ENCODE data around the gene LRRC36.

Gene LRRC36, protein sequence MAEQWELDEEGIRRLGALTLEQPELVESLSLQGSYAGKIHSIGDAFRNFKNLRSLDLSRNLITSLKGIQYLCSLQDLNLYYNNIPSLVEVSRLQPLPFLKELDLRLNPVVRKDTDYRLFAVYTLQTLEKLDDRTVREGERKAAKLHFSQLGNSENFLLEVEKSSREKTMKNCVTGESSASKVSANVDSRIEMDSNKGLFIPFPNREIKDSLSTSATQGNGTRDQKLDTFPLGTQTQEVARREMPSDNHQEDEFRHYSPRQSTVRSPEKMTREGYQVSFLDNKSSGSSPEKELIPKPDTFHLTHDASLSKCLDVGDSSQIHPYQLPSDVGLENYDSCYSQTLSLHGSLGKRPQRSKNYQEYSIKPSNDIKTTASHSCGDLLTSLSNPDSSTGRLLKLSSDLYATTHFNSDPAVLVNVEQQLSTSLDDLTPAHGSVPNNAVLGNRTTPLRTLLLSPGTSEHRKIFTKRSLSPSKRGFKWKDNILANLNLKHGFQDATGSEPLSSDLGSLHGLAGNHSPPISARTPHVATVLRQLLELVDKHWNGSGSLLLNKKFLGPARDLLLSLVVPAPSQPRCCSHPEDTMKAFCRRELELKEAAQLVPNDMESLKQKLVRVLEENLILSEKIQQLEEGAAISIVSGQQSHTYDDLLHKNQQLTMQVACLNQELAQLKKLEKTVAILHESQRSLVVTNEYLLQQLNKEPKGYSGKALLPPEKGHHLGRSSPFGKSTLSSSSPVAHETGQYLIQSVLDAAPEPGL

GRCh38 chr16:67326472-67327309 lies at the start of gene LRRC36, which contains the start of gene KCTD19:
Gene LRRC36 (plus strand): TSS chr16:67326815. CDS start chr16:67326863, 48 bp downstream.
Gene KCTD19 (minus strand): TSS chr16:67326741. CDS start chr16:67326707, 34 bp downstream.
- peaks cover 1% of the 10 kb centered on the region for H3K36me3 Mint-ChIP-seq
- peak within 1 kb of the TSS; percentile 82 for H3K4me3 Mint-ChIP-seq
- peaks cover 11% of the 10 kb centered on the region for H3K27me3 Mint-ChIP-seq
- peaks cover 26% of the 10 kb centered on the region for H3K4me1 Mint-ChIP-seq
- H3K9me3 Mint-ChIP-seq: peaks cover 2% of the 10 kb centered on the region
- peak; percentile 13 for ATAC-seq (ENCODE audit: low read depth)
- peak; percentile 26 to 32 for DNase-seq (ENCODE audit: low spot score in 2 of 2)
- peak within 1 kb of the TSS; percentile 73 for H3K27ac Mint-ChIP-seq

GRCh38 chr16:67277294-67277998 lies 49.2 kb upstream of the LRRC36 start:
- no peaks in the 10 kb centered on the region for H3K27me3 Mint-ChIP-seq
- H3K27ac Mint-ChIP-seq: peak overlapping the region; percentile 38
- ATAC-seq (ENCODE audit: low read depth) (no peak), DNase-seq (ENCODE audit: low spot score in 2 of 2) (no peak)
- peaks cover 2% of the 10 kb centered on the region for H3K4me1 Mint-ChIP-seq
- H3K4me3 Mint-ChIP-seq: peak overlapping the region; percentile 69
- H3K36me3 Mint-ChIP-seq: peaks cover 7% of the 10 kb centered on the region
- H3K9me3 Mint-ChIP-seq: no peaks in the 10 kb centered on the region

DNA sequence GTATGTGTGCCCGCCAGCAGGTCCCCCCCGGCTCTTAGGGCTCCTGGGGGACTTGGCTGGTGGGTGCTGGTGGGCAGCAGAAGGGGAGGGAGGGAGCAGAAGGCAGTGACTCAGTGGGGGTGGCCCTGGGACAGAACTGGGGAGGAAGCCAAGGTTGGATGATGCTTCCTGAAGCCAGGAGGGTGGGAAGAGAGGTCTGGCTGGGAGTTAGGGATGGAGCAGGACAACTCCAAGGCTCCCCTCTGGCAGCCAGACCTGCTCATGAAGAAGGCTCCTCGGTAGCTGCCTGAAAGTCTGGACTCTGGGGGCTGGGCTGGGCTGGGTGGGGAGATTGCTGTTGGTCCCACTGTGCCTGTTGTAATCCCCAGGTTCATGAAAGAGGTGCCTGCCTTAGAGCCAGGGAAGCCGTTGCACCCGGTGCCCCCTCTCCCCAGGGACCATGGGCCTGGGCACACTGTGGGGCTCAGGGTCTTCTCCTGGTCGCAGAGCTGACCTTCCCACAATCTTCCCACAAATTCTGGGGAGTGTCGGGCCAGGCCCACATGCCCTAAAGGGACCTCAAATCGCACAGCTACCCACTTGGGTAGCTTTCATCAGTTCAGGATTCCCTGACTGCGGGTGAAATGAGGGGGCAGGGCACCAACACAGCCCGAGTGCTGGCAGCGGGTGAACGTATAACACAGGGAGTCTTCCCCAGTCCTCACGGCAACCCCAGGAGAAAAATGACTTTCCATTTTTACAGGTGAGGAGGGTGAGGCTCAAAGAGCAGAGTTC lies 48.4 kb upstream of the LRRC36 start:
- no peaks in the 10 kb centered on the region for H3K9me3 Mint-ChIP-seq
- DNase-seq (ENCODE audit: low spot score in 2 of 2) (no peak), ATAC-seq (ENCODE audit: low read depth) (no peak)
- peaks cover 2% of the 10 kb centered on the region for H3K4me1 Mint-ChIP-seq
- H3K36me3 Mint-ChIP-seq: peaks cover 7% of the 10 kb centered on the region
- H3K27ac Mint-ChIP-seq: peak overlapping the region; percentile 38
- peak overlapping the region; percentile 78 for H3K4me3 Mint-ChIP-seq
- H3K27me3 Mint-ChIP-seq: no peaks in the 10 kb centered on the region

GRCh38 chr16:67278773-67279295 lies 47.8 kb upstream of the LRRC36 start:
- Mint-ChIP-seq H3K4me1 (peaks cover 2% of the 10 kb centered on the region), H3K27ac (peak overlapping the region; percentile 35), H3K9me3 (no peaks in the 10 kb centered on the region), H3K36me3 (peaks cover 7% of the 10 kb centered on the region), H3K27me3 (no peaks in the 10 kb centered on the region), H3K4me3 (peak overlapping the region; percentile 78)
- ATAC-seq (ENCODE audit: low read depth) (peak; percentile 54), DNase-seq (ENCODE audit: low spot score in 2 of 2) (peak in 1 of 2 donors; percentile 20)

DNA sequence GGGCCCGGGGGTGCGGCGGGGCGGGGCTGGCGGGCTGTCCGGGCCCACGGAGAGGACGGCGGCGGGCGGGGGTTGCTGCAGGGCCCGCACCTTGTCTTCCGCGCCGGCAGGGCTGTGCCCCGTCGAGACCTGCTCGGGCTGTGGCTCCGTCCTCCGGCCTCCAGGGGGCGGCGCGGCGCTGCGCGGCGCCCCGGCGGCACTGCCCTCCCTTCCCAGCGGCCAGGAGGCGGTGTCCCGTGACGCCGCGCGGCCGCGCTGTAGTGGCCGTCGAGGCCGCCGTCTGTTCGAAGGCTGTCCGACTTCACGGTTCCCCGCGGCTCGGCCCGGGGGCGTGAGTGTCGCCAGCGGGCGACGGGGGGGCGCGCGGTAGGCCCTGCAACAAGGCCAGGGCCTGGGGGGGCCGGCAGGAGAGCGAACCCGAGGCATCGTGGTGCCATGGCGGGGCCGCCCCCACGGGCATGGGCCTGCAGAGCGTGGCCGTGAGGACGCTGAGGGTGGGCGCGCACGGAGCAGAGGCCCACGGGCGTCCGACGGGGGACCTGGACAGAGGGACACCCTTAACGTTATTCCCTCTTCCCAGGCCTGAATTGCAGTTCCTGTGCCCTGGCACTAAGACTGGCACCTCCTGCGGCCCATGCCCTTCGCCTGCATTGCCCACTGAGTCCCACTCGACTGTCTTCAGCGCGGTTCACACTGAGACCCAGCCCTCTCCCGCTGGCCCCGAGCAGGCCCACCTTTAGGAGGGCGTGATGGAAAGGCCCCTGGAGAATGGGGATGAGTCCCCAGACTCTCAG lies 47.1 kb upstream of the LRRC36 start, which contains the start of gene PLEKHG4:
Gene PLEKHG4, plus strand, starts transcription at position 237 of the 794 bp plus-strand sequence. Its CDS starts 513 bp downstream, at position 750.
- peak within 1 kb of the TSS; percentile 35 for H3K27ac Mint-ChIP-seq
- peak; percentile 96 for ATAC-seq (ENCODE audit: low read depth)
- peak within 1 kb of the TSS; percentile 78 for H3K4me3 Mint-ChIP-seq
- H3K36me3 Mint-ChIP-seq: peaks cover 7% of the 10 kb centered on the region
- DNase-seq (ENCODE audit: low spot score in 2 of 2): peak; percentile 69 to 71
- no peaks in the 10 kb centered on the region for H3K27me3 Mint-ChIP-seq
- no peaks in the 10 kb centered on the region for H3K9me3 Mint-ChIP-seq
- peaks cover 2% of the 10 kb centered on the region for H3K4me1 Mint-ChIP-seq

DNA sequence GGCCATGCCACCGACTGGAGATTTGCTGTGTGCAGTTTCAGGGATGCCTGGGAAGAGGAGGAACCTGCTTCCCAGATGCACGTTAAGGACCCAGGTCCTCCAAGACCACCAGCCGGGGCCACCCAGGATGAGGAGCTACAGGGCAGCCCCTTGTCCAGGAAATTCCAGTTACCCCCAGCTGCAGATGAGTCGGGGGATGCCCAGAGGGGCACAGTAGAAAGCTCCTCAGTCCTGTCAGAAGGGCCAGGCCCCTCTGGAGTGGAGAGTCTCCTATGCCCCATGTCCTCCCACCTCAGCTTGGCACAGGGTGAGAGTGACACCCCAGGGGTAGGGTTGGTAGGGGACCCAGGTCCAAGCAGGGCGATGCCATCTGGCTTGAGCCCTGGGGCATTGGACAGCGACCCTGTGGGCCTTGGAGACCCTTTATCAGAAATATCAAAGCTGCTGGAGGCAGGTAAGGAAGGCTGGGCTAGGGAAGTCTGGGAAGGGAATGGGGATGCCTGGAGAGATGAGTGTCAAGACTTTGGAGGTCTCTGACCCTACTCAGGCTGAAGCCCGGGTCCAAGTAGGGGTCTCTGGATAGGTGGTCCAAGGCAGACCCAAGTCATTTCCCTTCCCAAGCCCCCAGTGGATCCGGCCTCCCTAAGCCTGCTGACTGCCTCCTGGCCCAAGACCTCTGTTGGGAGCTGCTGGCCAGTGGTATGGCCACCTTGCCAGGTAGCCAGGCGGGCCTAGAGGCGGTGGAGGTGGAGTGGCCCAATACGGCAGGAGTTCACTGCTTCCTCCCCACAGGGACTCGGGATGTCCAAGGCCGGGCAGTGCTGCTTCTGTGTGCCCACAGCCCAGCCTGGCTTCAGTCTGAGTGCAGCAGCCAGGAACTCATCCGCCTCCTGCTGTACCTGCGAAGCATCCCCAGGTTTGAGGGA lies 46.3 kb upstream of the LRRC36 start:
- peaks cover 1% of the 10 kb centered on the region for H3K4me1 Mint-ChIP-seq
- H3K9me3 Mint-ChIP-seq: no peaks in the 10 kb centered on the region
- no peak overlapping the region for H3K27ac Mint-ChIP-seq
- H3K36me3 Mint-ChIP-seq: peaks cover 6% of the 10 kb centered on the region
- peak overlapping the region; percentile 9 for H3K4me3 Mint-ChIP-seq
- ATAC-seq (ENCODE audit: low read depth): no peak
- no peak for DNase-seq (ENCODE audit: low spot score in 2 of 2)
- no peaks in the 10 kb centered on the region for H3K27me3 Mint-ChIP-seq

DNA sequence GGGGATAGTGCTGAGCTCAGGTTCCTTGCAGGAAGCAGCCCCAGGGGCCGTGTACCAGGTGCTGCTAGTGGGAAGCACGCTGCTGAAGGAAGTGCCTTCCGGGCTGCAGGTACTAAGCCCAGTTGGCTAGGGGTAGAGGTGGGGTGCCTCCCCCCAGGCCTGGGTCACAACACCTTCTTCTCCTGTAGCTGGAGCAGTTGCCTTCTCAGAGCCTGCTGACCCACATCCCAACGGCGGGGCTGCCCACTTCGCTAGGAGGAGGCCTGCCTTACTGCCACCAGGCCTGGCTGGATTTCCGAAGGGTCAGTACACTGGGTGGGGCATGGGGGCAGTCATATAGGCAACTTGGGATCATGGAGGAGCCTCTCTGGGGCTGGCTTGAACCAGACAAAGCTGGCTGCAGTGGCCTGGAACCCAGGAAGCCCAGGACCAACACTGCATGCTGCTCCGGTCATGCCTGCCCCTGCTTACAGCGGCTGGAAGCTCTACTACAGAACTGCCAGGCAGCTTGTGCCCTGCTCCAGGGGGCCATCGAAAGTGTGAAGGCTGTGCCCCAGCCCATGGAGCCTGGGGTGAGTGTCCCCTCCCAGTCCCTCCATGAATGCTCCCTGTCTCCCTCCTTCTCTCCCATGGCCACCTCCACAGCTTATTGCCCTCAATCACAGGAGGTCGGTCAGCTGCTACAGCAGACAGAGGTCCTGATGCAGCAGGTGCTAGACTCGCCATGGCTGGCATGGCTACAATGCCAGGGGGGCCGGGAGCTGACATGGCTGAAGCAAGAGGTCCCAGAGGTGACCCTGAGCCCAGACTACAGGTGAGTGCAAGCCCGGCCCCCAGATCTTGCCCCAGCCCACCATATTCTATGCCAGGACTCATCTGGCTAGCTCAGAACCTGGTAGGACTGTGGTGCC lies 44.8 kb upstream of the LRRC36 start:
- Mint-ChIP-seq H3K4me1 (no peaks in the 10 kb centered on the region), H3K9me3 (no peaks in the 10 kb centered on the region), H3K27ac (no peak overlapping the region), H3K27me3 (no peaks in the 10 kb centered on the region), H3K4me3 (no peak overlapping the region), H3K36me3 (no peaks in the 10 kb centered on the region)
- ATAC-seq (ENCODE audit: low read depth): no peak
- DNase-seq (ENCODE audit: low spot score in 2 of 2): no peak

- no peaks in the 10 kb centered on the region for H3K9me3 Mint-ChIP-seq
- H3K4me3 Mint-ChIP-seq: no peak overlapping the region
- no peak for DNase-seq (ENCODE audit: low spot score in 2 of 2)
- H3K36me3 Mint-ChIP-seq: no peaks in the 10 kb centered on the region
- H3K4me1 Mint-ChIP-seq: no peaks in the 10 kb centered on the region
- ATAC-seq (ENCODE audit: low read depth): no peak
- no peaks in the 10 kb centered on the region for H3K27me3 Mint-ChIP-seq
- no peak overlapping the region for H3K27ac Mint-ChIP-seq
Measured at GRCh38 chr16:67282447-67282805, 44.2 kb upstream of the LRRC36 start.

DNA sequence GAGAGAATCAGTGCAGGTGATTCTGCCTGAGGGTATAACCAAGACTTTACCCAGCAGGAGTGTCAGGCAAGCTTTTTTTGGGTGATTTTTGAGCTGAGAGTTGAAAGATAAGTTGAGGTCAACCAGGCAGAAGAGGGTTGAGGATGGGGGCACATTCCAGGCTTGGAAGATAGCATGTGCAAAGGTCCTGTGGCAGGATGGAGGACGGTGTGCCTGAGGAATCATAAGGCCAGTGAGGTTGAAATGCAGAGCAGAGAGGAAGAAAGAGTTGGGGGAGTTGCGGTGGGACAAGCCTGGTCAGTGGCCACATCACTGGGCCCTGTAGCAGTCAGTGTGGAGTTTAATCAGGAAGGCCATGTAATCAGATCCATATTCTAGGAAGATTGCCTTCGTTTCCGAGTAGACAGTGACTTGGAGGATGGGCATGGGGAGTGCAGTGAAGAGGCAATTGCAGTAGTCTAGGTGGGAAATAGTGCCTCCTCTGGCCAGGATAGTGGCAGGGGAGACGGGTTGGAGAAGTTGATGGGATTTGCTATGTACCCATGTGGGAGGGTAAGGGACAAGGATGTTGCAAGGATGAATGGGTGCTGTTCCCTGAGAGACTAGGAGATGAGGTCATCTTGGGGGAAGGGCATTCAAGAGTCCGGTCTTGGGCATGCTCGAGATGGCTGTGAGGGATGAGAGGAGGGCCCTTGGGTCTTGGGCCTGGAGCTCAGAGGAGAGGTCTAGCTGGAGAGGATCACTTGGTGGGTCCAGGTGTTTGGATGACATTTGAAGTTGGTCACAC lies 43.4 kb upstream of the LRRC36 start:
- Mint-ChIP-seq H3K27me3 (no peaks in the 10 kb centered on the region), H3K4me3 (no peak overlapping the region), H3K27ac (no peak overlapping the region), H3K4me1 (no peaks in the 10 kb centered on the region), H3K36me3 (no peaks in the 10 kb centered on the region), H3K9me3 (no peaks in the 10 kb centered on the region)
- ATAC-seq (ENCODE audit: low read depth) (no peak), DNase-seq (ENCODE audit: low spot score in 2 of 2) (no peak)
